AG04449 (cell line): ENCODE data around the gene SIRT1.

Source experiments
- CTCF ChIA-PET: fragments of 350-600 bp; formaldehyde crosslinking; extraction: SDS; loops from one replicate; lab custom pipeline; 2021; ENCODE audit warnings: antibody characterized with exemption; lab: Yijun Ruan, JAX
- POLR2A ChIA-PET: fragments of 400-600, 350-600 bp; formaldehyde crosslinking; extraction: SDS; loops from one replicate; lab custom pipeline; 2020; ENCODE audit warnings: antibody characterized with exemption, inconsistent platforms; lab: Yijun Ruan, JAX
- DNase-seq: peaks from one replicate; pipeline ENCODE4 v3.0.0-alpha.2; 2010; ENCODE audit warnings: low read depth, low spot score
- H3K4me3 ChIP-seq: 2 replicates; pipeline ENCODE4 v1.5.1; 2011; ENCODE audit warnings: low read depth, mild to moderate bottlenecking, control low read depth, low read length
- TF ChIP-seq, protein P1 (sequence below): IDR thresholded peaks from one replicate; pipeline ENCODE4 v1.5.1; 2011; ENCODE audit warnings: mild to moderate bottlenecking, moderate library complexity, low read length, control low read depth, inconsistent platforms; ENCODE audit not compliant: insufficient read depth; ENCODE audit errors: missing control alignments

Gene SIRT1

DNA sequence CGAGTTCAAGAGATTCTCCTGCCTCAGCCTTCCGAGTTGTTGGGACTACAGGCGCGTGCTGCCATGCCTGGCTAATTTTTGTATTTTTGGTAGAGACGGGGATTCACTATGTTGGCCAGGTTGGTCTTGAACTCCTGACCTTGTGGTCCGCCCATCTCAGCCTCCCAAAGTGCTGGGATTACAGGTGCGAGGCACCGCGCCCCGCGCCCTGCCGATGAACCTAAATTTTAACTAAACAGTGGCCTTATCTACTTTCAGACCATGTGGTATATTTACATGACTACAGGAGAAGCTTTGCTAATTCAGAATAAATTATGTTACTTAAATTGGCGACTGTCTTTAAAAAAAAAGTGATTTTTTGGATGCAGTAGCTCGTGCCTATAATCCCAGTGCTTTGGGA, 9.2 kb downstream of the SIRT1 start:
- TF ChIP-seq, protein P1, sequence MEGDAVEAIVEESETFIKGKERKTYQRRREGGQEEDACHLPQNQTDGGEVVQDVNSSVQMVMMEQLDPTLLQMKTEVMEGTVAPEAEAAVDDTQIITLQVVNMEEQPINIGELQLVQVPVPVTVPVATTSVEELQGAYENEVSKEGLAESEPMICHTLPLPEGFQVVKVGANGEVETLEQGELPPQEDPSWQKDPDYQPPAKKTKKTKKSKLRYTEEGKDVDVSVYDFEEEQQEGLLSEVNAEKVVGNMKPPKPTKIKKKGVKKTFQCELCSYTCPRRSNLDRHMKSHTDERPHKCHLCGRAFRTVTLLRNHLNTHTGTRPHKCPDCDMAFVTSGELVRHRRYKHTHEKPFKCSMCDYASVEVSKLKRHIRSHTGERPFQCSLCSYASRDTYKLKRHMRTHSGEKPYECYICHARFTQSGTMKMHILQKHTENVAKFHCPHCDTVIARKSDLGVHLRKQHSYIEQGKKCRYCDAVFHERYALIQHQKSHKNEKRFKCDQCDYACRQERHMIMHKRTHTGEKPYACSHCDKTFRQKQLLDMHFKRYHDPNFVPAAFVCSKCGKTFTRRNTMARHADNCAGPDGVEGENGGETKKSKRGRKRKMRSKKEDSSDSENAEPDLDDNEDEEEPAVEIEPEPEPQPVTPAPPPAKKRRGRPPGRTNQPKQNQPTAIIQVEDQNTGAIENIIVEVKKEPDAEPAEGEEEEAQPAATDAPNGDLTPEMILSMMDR: no peak
- ChIA-PET POLR2A (no interaction called here), CTCF (interaction anchor here (2.2 kb wide), 1 partner anchor 8 kb away, joined by 6 read pairs; no protein-coding TSS in a partner anchor)
- H3K4me3 ChIP-seq: no peak overlapping the region
- DNase-seq: no peak

DNA sequence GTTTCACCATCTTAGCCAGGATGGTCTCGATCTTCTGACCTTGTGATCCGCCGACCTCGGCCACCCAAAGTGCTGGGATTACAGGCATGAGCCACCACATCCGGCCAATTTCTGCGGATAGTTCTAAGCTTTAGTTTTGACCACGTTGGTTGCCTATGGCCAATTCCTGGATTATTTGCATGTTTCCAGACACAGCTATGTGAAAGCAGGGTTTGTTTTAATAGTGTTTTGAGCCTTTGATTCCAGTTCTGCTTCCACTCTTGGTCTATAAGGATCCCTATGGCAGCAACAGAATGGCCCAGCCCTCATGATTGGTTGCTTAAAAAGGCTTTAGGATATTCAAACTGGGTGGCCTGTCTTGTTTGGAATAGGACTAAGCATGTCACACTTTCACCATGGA, 19.1 kb downstream of the SIRT1 start:
- CTCF ChIA-PET: no interaction called here
- TF ChIP-seq, protein P1: no peak
- POLR2A ChIA-PET: interaction anchor here (0.7 kb wide), 1 partner anchor 801 kb away, joined by 3 read pairs; no protein-coding TSS in a partner anchor
- H3K4me3 ChIP-seq: no peak overlapping the region
- DNase-seq: no peak

DNA sequence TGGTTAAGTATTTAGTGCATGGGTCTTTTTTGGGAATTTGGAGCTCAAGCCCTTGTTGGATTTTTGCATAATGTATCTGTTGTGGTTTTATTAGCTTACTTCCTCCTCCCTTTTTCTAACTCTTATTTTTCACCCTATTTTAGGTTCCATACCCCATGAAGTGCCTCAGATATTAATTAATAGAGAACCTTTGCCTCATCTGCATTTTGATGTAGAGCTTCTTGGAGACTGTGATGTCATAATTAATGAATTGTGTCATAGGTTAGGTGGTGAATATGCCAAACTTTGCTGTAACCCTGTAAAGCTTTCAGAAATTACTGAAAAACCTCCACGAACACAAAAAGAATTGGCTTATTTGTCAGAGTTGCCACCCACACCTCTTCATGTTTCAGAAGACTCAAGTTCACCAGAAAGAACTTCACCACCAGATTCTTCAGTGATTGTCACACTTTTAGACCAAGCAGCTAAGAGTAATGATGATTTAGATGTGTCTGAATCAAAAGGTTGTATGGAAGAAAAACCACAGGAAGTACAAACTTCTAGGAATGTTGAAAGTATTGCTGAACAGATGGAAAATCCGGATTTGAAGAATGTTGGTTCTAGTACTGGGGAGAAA, 28.0 kb downstream of the SIRT1 start:
- ChIA-PET POLR2A (no interaction called here), CTCF (interaction anchor here (1.0 kb wide), 1 partner anchor 20 kb away, joined by 3 read pairs; no protein-coding TSS in a partner anchor)
- TF ChIP-seq, protein P1: no peak
- DNase-seq: no peak
- H3K4me3 ChIP-seq: no peak overlapping the region

DNA sequence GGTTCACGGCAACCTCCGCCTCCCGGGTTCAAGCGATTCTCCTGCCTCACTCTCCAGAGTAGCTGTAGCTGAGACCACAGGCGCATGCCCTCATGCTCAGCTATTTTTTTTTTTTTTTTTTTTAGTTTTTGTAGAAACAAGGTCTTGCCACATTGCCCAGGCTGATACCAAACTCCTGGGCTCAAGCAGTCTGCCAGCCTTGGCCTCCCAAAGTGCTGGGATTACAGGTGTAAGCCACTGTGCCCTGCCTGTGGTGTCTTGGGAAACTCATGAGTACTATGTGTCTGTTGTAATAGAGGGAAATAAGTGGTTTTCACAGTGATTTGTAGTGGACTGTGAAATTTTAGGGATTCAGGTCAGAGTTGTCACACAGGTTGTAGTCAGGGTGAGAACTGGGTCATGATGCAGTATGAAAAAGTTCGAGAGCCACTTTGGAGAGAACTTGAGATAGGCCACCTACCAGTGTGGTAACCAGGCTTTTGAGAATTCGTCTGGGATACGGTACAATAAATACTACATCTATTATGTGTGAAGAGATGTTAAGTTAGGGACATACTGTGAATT, 30.4 kb downstream of the SIRT1 start:
- ChIA-PET CTCF (interaction anchor here (0.6 kb wide), 1 partner anchor 438 kb away, joined by 3 read pairs; no protein-coding TSS in a partner anchor), POLR2A (no interaction called here)
- DNase-seq: no peak
- TF ChIP-seq, protein P1: no peak
- no peak overlapping the region for H3K4me3 ChIP-seq

DNA sequence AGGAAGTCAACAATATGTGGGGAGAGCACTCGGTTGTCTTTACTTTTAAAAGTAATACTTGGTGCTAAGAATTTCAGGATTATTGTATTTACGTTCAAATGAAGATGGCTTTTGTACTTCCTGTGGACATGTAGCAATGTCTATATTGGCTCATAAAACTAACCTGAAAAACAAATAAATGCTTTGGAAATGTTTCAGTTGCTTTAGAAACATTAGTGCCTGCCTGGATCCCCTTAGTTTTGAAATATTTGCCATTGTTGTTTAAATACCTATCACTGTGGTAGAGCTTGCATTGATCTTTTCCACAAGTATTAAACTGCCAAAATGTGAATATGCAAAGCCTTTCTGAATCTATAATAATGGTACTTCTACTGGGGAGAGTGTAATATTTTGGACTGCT, 32.7 kb downstream of the SIRT1 start:
- TF ChIP-seq, protein P1: no peak
- no peak for DNase-seq
- ChIA-PET CTCF (interaction anchor here (1.0 to 1.4 kb wide), 3 partner anchors 8 to 239 kb away, joined by 3 to 4 read pairs (median 3); no protein-coding TSS in a partner anchor), POLR2A (no interaction called here)
- no peak overlapping the region for H3K4me3 ChIP-seq

- ChIA-PET CTCF (interaction anchor here (1.0 to 1.4 kb wide), 3 partner anchors 8 to 239 kb away, joined by 3 to 4 read pairs (median 3); no protein-coding TSS in a partner anchor), POLR2A (no interaction called here)
- no peak for DNase-seq
- TF ChIP-seq, protein P1: no peak
- no peak overlapping the region for H3K4me3 ChIP-seq
Measured at GRCh38 chr10:67917679-67918078, 33.2 kb downstream of the SIRT1 start.
